KBM-7 (cell line): ENCODE measurements around the gene GLIPR2.
A peak's percentile ranks its signal among the peaks of the same experiment; 100 is the strongest.
"Not testable (repeated sequence)": the region's sequence is repeated elsewhere in the genome, so short reads cannot be mapped to it uniquely, and the experiment has no call there.

Source experiments
- DNase-seq: peaks from one replicate; pipeline ENCODE4 v3.0.0-alpha.2; 2015
- in situ Hi-C: fragments of 300-500 bp; cut with MboI; formaldehyde crosslinking; loops from 2 replicates; pipeline ENCODE4 v1.14.3; 2020; ENCODE audit warnings: low sequenced_read_pairs, low pct_unique_long_range_greater_than_20kb, mixed read lengths

Gene GLIPR2, protein sequence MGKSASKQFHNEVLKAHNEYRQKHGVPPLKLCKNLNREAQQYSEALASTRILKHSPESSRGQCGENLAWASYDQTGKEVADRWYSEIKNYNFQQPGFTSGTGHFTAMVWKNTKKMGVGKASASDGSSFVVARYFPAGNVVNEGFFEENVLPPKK

DNA sequence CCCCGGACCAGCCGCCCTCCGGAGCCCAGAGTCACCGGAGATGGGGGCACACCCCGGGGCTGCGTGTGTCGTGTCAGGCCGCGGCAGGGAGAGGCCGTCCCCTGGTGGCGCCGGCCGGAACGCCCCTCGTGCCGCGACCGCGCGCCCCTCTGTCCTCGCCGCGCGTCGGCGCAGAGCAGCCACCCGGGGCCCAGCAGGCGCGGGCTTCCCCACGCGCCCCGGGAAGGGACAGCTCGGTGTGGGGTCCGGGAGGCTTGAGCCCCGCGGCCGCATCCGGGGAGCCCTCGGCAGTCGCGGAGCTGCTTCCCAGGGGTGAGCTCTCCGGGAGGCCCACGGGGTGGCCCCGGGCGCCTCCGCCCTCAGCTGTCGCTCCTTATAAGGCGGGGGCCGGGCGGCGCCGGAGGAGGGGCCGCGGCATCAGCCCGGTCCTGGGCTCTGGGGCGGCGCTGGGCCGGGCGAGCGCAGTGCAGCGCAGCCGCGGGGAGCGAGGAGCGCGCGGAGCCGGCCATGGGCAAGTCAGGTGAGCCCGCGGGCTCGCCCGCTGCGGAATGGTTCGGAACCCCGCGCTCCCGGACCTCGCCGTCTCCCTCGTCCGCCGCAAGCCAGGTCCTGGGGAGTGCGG is at the start of gene GLIPR2:
TSS of gene GLIPR2 (plus strand) at position 462 of the 622 bp plus-strand sequence. CDS start at position 508, 46 bp downstream.
- DNase-seq = peak; percentile 57
- in situ Hi-C loops = no loop called here

DNA sequence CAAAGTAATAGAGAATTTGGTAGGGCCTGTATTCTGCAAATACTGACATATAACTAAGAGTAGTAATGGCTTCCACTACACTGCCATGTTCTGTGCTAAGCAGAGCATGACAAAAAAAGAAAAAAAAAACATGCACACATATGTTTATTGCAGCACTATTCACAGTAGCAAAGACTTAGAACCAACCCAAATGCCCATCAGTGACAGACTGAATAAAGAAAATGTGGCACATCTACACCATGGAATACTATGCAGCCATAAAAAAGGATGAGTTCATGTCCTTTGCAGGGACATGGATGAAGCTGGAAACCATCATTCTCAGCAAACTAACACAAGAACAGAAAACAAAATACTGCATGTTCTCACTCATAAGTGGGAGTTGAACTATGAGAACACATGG is 49.5 kb upstream of the GLIPR2 start:
- in situ Hi-C loops, DNase-seq: not testable (repeated sequence)

DNA sequence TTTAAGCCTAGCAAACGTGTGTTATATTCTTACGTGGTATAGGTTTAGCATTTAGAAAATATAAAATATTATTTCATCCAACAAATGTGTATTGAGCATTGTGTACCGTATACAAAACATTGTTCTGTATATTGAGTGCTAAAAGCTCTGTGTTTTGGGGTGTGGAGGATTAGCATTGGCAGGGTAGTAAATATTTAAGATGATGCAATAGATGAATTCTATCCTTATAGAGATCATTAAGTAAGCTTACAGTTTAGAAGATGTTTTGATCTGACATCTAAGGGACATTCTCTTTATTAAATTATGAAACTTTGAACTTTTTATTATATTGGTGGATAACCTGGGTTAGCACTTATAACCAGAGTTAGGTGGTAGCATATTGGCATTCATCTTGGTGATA is 48.5 kb upstream of the GLIPR2 start:
- in situ Hi-C loops = no loop called here
- DNase-seq = no peak

DNA sequence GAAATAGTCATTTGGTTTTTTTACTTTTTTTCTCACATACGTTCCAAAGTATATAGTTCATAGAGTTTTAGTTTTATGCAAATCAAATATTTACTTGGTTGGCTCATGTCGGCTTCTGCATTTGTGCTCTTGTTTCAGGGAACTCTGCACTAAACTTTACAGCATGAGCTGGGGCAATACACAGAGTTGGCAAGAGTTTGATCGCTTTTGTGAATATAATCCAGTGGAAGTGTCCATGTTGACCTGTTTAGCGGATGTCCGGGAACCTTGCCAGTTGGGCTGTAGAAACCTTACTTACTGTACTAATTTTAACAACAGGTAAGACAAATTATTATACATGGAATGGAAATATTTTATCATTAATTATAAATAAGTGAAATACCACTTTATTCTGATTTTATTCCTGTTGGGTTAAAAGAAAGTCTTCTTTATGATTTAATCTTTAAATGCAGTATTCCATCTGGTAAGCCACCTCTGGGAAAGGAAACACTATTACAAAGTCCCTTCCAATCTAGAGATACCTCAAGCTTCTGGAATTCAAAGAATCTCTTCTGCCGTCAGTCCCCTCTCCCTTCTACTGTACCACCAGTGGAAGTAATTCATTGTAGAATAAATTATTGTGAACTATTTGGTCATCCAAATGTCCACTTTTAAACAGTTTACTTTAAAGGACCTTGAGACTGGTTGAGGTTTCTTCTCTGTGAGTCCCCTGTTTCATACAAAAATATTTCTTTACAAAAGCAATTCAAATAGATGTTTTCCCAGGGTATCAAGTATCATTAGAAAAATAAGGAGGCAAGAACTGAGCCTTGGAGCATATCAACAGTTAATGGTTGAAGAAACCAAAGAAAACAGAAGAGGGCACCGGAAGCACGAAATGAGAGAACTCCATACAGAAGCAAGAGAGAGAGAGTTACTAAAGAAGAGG is 45.2 kb upstream of the GLIPR2 start:
- no peak for DNase-seq
- in situ Hi-C loops = no loop called here

DNA sequence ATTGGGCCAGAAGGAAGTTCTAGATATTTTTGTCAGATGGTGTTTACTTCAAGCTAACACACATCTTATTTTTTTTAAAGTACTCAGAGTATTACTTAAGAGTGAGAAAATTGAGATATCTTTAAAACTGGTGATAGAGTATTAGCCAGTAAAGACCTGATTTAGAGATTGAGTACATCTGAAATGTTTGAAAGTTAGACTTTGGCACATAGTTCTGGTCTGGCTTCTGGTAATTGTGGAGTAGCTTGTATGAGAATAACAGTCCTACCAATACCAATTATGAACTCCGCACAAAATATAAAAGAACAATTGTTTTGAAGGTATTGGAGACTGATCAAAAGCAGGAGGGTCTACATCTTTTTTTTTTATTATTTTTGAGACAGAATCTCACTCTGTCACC is 44.5 kb upstream of the GLIPR2 start:
- in situ Hi-C loops = no loop called here
- DNase-seq = no peak

DNA sequence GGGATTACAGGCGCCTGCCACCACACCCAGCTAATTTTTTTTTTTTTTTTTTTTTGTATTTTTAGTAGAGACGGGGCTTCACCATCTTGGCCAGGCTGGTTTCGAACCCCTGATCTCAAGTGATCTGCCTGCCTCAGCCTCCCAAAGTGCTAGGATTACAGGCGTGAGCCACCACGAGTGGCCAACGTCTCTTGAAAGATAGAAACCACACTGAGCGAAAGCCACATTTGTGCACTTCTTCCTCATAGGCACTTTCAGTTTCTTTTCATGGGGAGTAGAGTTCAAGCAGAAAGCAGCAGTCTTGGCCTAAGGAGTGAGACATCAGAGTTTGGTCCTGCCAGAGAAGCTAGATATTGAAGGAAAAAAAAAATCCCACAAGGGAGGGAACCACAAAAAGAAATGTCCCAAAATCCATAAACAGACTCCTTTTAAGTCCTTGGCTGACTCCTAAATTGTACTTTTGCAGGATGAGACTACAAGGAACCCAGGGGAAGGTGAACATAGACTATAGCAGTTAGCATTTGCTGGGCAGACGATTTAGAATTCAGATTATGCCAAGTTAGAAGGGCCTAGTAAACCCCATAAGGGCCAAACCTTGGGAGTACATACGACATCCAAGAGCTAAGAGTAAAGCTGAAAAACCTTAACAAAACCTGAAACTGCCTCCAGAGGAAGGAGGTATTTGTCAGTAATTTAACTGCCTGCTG is 43.9 kb upstream of the GLIPR2 start:
- in situ Hi-C loops = no loop called here
- no peak for DNase-seq

DNA sequence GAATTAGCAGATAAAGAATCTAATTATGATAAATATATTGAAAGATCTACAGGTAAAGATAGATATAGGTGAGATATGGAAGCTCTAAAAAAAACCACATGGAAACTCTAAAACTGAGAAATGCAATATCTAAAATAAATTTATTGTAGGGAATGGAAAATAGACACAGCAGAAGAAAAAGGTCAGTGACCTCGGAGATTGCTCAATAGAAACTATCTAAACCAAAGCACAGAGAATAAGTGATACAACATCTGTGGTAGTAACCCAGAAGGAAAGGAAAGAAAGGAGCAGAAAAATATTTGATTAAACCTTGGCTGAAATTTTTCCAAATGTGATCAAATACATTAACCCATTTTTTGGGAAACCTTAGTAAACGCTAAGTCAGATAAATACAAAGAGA is 43.1 kb upstream of the GLIPR2 start:
- in situ Hi-C loops = no loop called here
- DNase-seq = no peak

DNA sequence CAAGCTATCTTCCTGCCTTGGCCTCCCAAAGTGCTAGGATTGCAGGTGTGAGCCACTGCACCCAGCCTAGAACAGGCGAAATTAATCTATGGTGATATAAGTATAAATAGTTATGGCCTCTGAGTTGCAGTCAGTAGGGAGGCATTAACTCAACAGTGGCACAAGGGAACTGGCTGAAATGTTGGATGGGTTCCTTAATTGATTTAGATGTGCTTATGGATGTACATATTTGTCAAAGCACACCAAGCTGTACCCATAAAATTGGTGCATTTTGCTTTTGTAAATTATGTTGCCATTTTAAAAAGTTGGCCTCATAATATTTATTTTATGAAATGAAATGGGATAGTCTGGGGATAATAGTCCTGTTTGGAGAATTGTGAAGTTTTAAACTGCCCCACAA is 36.8 kb upstream of the GLIPR2 start:
- DNase-seq = no peak
- in situ Hi-C loops = no loop called here

DNA sequence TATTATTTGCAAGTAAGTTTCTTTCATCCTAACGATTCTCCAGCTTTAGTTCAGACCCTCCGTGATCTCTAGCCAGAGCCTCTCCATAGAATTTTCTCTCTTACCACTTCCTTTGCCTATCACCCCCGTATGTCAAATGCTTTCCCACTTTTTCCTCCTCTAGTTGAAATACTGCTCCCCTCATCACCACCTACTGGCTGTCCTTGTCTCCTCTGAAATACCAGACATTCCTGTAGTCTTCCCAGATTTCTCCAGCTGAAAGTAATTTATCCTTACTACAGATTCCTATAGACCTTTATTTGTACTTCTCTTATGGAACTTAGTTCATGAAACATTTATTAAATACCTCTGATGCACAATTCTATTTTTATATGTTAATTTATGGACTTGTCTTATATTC is 36.0 kb upstream of the GLIPR2 start:
- in situ Hi-C loops = no loop called here
- DNase-seq = no peak

DNA sequence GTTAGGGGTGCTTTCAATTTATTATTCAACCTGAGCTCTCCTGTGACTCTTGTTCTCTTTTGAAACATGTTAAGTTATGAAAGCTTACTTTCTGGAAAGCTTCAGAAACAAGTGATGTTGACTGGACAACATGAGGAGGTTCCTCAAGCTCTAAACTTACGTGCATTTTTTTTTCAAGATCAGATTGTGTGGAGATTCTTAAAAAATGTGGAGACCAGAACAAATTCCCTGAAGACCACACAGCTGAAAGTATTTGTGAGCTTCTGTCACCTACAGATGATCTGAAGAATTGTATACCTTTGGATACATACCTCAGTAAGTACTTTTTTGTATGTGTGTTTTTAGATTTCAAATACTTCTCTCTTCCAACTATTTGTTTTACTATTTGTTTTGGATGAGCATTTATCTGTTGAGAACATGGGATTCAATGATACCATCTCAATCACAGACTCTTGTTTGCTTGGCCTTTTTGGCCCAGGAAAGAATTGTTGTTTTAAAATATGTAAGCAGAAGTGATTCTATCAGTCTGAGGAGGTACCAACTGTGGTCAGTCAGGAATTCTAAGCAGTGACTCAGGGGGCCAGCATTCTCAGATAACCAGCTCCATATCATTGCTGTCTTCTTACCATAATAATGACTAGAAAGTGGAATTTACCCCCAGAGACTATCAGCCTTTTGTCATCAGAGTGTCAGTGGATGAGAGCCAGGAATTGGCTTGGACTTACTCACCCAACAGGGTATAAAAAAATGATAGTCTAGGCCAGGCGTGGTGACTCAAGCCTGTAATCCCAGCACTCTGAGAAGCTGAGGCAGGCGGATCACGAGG is 34.4 kb upstream of the GLIPR2 start:
- in situ Hi-C loops = no loop called here
- no peak for DNase-seq

DNA sequence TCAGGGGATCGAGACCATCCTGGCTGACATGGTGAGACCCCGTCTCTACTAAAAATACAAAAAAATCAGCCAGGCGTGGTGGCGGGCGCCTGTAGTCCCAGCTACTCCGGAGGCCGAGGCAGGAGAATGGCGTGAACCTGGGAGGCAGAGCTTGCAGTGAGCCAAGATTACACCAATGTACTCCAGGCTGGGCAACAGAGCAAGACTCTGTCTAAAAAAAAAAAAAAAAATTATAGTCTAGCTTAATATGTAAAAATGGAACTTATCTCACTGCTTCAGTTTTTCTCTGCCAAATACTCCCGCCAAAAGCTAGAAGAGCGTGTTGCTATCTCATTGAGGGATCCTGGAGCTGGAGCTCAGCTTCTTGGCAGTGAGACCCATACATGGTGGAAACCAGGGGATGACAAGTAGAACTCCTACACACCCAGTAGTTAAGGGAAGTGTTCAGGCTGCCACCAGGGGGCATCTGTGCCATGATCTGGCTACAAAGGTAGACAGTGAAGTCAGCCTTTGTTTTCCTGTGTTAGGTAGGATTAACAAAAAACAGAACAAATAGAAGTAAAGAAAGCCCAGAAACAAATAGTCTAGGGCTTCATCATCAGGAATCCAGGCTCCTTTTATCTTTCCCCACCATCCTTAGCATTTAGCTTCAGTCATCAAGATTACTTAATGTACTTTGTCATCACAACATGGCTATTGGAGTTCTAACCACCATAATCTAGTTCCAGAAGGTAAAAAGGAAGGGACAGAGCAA is 33.6 kb upstream of the GLIPR2 start:
- in situ Hi-C loops = no loop called here
- peak; percentile 75 for DNase-seq

DNA sequence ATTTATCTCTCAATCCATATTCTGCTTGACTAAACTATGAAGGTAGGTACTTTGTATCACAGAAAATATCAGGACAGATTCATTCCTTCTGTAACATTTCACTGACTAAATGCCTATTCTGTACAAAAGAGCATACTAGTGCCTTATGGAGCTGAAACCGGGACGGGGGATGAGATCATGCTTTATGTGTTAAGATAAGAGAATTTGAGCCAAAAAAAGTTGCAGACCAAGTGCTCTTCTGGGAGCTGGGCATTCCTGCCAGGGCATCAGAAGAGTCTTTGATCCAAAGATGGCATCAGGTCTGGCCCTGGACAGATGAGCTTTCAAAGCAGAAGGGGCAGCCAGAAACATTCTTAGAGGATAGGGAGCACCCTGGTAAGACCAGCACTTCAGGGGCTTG is 27.5 kb upstream of the GLIPR2 start:
- no peak for DNase-seq
- in situ Hi-C loops = no loop called here

DNA sequence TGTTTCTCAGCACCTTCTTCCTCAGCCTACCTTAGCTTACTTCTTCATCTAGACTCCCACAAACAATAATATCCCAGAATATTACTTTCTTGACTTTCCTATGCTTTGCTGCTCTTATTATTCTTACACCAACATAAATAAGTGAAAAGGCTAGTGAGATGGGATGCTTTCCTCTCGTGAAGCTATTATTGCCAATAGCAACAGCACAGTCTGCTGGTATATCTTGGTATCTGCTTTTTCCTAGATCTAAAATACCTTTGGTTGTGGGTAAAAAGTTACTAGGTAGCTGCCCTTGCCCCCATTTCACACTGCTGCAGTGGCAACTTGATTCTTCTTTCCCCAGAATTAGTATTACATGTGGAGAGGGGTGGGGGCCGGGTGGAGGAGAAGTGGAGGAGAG is 26.1 kb upstream of the GLIPR2 start:
- in situ Hi-C loops = loop anchor here (10.0 kb wide), 1 partner anchor 54 kb away; the partner anchor contains the start of gene CCIN
- no peak for DNase-seq

DNA sequence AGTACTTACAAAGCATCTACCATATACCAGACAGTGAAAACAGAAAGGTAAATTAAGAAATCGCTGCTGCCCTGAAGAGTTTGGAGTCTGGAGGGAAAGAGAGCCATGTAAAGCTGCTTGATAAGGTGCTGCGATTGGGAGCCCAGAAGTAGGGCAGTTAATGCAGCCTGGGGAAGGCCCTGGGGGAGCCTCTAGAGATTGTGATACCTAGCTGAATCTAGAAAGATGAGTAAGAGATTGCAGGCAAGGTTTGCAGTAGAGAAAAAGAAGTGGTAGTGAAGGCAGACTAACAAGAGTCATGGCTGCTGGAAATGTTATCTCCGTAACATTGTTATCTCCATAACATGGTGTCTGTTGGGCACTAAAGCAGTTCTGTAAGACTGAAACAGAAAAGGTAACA is 24.0 kb upstream of the GLIPR2 start:
- in situ Hi-C loops = loop anchor here (10.0 kb wide), 1 partner anchor 52 kb away; the partner anchor contains the start of gene CCIN
- DNase-seq = no peak

DNA sequence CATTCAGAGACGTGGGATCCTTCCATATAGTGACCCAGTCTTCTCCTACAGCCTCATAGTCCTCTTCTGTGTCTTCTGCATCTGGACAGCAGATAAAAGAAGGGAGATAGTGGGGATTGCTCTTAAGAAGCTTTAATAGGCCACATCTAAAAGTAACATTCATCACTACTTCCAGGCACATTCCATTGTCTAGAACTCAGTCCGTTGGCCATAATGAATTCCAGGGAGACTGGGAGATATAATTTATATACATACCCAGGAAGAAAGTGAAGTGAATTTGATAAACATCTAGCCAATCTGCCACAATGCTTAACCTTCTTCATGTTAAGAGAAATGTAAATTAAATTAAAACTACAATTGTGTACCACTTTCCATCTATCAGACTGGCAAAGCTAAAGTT is 22.5 kb upstream of the GLIPR2 start:
- no peak for DNase-seq
- in situ Hi-C loops = loop anchor here (10.0 kb wide), 1 partner anchor 51 kb away; the partner anchor contains the start of gene CCIN

DNA sequence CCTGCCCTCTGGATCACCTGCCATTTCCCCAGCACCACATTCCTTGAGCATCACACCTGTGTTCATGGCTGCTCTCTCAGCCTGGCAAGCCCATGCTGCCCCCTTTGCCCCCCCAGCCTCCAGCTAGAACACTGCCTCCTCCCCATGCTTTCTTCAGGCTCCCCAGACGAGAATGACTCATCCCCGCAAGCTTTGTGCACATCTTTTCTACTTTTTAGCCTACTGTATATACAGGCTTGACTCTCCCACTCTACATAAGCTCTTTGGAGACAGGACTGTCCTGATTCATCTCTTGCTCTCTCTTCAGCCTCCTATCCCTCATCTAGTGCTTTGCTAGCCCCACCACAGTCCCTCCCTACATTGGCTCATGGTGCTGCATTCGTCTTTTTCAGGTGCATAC is 19.9 kb upstream of the GLIPR2 start:
- in situ Hi-C loops = loop anchor here (10.0 kb wide), 1 partner anchor 48 kb away; the partner anchor contains the start of gene CCIN
- DNase-seq = no peak

DNA sequence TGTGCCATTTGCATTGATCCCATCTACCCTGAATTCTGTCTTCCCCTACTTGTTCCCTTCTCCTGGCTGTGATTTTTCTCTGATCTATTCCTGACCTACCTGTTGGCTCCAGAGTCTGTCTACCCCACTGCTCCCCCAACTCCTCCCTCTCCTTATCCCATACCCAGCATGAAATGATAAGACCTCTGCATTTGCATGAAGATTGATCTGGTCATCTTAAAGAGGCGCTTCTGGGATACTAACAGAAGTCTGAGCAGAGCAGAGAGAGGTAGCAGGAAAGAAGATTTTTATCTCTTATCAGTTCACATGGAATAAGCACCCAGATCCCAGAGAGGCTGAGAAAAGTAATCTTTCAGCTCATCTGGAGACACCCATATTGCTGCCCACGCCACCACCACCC is 18.3 kb upstream of the GLIPR2 start:
- DNase-seq = no peak
- in situ Hi-C loops = loop anchor here (10.0 kb wide), 1 partner anchor 47 kb away; the partner anchor contains the start of gene CCIN

DNA sequence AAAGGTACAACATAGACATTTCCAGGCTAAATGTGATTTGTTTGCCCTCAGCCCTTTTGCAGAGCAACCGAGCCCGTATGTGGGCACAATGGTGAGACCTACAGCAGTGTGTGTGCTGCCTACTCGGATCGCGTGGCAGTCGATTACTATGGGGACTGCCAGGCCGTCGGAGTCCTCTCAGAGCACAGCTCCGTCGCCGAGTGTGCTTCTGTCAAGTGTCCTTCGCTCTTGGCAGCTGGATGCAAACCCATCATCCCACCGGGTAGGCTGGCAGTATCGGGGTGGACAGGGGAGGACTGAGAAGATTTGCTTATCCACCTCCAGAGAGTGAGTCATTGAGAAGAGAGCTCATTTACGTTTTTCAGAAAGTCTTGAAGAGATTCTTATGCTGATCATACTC is 17.8 kb upstream of the GLIPR2 start:
- in situ Hi-C loops = loop anchor here (10.0 kb wide), 1 partner anchor 46 kb away; the partner anchor contains the start of gene CCIN
- no peak for DNase-seq
